GM21423 (cell line): Measurements from ENCODE around the gene CD163L1.

Experiments
- ATAC-seq: cut with Tn5 transposase; IDR thresholded peaks from one replicate; pipeline ENCODE4 v1.9.1; 2021; ENCODE audit warnings: mild to moderate bottlenecking, moderate library complexity; ENCODE audit not compliant: unreplicated experiment

The CD163L1 gene

DNA sequence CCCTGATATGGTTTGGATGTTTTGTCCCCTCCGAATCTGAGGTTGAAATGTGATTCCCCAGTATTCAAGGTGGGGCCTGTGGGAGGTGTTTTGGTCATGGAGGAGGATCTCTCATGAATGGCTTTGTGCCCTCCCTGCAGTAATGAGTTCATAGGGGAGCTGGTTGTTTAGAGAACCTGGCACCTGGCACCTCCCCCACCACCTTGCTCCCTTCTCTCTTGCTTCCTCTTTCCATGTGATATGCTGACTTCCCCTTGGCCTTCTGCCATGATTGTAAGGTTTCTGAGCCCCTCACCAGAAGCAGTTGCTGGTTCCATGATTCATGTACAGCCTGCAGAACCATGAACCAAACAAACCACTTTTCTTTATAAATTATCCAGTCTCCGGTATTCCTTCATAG is 32.6 kb downstream of the CD163L1 start:
- ATAC-seq: no peak

DNA sequence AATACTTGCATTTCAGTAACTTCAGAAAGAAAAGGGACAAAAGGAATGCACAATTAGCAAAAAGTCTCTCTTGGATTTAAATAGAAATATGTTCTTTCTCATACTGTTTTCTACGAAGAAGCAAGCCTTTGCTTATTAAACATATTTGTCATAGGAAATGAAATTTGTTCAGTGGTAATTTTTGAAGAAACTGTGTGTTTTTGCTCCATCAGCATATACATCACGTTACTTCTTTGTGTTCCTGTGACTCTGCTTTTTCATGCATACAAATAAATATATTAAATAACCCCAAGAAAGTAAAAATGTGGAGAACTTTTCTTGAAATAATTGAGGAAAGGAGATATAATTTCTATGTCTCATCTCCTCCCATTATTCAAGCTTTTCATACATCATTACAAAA is 39.7 kb downstream of the CD163L1 start:
- ATAC-seq: no peak

DNA sequence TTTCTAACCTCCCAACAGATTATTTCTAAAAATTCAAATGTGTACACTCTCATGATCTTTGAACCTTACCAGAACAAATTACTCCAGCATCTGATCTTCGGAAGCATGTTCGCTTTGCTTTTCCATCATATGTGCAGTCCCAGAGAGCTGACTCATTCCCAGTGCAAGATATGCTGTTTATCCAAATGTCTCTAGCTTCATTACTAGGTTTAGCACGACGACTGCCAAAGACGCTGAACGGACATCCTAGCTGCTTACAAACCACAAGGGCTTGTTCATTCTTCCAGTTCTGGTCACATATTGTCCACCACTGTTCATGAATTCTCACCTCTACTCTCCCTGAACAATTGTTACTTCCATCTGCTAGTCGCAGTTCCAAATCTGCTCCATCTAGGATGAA is 40.5 kb downstream of the CD163L1 start:
- no peak for ATAC-seq

DNA sequence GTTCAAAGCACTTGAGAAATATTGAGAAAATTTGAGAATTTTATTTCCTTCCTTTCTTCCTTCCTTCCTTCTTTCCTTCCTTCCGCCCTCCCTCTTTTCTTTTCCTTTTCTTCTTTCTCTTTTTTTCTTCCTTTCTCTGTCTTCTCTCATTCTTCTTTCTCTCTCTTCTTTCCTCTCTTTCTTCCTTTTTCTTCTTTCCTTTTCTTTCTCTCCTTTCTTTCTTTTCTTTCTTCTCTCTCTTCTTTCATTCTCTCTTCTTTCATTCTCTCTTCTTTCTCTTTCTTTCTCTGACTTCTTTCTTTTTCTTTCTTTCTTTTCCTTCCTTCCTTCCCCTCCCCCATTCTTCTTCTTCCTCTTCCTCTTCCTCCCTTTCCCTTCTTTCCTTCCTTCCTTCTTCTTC is 44.9 kb downstream of the CD163L1 start:
- ATAC-seq: no peak

DNA sequence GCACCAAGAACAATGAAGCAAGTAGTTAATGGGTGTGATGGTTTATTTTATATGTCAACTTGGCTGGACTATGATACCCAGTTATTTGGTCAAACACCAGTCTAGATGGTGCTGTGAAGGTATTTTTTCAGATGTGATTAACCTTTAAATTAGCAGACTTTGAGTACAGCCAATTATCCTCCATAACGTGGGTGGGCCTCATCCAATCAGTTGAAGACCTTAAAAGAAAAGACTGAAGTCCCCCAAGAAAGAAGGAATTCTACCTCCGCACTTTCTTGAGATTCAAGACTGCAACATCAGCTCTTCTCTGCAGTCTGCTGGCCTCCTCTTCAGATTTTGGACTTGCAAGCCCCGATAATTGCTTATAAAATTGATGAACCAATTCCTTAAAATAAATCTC is 47.5 kb downstream of the CD163L1 start:
- ATAC-seq: no peak

DNA sequence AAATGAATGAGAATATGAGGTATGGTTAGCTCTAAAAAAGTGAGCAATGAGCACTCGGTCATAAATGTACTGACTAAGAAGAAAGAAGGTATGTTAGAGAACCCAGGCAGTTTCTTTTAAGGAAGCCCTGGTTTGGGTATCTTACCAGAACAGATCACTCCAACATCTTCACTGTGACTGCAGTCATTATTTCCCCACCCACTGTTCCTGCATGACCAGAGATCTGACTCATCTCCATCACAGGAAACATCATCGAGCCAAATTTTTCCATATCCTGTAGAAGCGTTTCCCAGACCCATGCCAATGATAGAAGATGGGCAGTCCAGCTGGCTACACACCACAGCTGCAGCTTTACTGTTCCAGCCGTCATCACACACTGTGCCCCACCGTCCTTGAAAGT is 48.0 kb downstream of the CD163L1 start:
- no peak for ATAC-seq

DNA sequence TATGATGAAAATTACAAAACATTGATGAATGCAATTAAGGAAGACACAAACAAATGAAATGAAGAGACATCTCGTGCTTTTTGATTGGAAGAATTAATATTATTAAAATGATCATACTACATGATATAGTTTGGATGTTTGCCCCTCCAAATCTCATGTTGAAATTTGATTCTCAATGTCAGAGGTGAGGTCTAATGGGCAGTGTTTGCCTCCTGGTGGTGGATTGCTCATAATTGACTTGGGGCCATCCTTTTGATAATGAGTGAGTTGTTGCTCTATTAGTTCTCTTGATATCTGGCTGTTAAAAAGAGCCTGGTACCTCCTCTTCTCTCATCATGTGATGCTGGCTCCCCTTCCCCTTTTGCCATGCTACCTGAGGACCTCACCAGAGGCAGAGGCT is 56.7 kb downstream of the CD163L1 start:
- no peak for ATAC-seq

DNA sequence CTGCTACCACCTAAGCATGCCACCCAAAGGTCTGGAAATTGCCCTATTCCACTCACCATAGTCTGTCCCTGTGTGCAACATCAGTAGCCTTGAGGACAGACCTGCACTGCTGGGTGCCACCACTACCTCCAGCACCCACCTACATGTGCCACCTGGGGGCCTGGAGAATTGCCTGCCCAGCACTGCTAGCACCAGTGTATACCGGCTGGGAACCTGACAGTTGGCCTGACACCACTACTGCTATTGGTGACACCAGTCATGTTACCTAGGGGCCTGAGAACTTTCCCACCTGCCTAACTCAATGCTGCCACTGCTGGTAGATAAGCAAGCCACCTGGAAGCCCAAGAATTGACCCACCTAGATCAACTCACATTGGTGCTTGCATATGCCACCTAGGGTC is 60.8 kb downstream of the CD163L1 start:
- no peak for ATAC-seq

DNA sequence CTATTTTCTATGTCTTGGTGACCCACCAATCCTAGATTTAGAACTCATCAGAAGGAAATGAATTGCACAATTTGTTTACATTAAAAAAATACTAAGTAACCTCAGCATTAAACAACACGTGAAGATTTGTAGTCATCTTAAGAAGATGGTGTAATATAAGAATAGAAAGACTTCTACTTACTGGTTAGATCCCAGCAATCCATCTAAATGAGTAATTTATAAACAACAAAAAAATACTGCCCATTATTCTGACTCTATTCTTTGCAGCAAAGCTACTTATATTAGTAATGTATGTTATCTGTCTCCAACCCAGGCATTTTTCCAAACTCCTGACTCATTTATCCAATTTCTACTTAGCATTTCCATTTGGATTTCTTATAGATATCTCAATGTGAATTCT is 67.8 kb downstream of the CD163L1 start:
- no peak for ATAC-seq

DNA sequence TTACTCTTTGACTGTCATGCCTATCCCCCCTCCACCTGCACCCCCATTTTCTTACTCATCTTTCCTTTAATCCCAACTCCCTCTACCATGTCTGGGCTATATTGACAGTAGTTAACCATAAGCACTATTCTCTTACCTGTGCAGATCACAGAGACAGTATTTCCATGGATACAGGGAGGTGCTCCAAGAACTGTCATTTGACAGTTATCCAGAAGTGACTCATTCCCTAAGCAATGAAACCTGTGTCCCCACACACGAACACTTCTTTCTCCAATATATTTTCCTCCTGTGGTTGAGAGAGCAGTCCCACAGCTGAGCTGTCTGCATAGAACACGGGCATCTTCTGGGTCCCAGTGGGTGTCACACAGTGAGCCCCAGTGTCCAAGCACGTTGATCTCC is 68.8 kb downstream of the CD163L1 start:
- no peak for ATAC-seq

DNA sequence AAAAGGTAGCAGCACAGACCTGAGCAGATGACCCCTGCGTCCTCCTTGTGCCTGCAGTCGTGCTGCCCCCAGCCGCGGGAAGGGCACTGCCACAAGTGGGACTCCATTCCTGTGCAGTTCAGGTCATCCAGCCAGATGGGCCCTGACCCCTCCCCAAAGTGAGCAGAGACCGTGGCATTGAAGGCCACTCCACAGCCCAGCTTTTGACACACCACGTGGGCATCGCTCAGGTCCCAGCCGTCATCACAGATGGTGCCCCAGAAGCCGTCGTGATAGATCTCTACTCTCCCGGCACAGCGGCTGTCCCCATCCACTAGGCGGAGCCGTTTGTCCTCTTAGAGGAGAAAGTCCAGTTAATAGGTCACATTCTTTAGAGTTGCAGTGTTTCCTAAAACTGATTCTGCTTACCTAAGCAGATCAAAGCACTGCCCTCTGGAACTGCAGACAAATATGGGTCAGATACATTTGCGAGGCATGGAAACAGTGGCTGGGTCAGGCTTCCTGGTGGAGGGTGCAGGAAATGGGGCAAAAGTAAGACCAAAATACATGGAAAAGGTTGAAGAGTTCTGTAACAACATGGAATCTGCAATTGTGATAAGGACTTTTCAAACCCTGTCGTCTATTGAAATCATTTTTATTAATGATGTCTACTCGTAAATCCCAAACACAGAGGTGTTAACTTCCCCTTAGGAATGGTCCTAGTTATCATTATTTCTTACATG is 69.4 kb downstream of the CD163L1 start:
- ATAC-seq: no peak

DNA sequence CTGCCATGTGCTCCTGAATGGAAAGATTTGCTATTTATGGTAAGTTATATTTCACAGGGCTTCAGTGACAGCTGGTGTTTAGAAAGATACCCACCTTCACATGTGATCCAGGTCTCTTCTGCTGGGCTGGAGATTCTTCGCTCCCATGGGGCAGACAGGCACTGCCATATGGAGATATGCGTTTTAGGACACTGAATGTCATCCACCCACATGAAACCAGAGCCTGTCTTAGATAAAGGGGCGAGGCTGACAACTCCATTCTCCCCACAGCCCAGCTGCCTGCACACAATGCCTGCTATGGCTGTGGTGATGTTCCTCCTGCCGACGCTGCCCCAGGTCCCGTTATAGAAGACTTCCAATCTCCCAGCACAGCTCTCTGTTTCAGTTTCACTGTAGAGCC is 70.7 kb downstream of the CD163L1 start:
- no peak for ATAC-seq

DNA sequence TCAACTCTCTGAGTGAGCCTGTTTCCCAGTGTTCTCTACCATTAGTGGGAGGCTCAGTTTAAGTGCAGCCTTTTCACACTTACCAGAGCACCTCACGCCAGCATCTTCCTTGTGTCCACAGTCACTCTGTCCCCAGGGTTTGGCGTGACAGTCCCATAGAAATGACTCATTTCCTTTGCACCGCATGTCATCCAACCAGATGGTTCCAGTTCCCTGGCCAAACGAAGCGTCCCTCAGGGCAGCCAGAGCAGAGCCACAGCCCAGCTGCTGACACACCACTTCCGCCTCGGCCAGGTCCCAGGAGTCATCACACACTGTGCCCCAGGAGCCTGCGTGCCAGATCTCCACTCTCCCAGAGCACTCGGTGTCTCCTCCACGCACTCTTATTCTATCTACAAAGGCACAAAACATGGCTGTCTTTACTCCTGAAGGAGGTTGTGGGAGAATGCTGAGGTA is 74.7 kb downstream of the CD163L1 start:
- ATAC-seq: no peak

DNA sequence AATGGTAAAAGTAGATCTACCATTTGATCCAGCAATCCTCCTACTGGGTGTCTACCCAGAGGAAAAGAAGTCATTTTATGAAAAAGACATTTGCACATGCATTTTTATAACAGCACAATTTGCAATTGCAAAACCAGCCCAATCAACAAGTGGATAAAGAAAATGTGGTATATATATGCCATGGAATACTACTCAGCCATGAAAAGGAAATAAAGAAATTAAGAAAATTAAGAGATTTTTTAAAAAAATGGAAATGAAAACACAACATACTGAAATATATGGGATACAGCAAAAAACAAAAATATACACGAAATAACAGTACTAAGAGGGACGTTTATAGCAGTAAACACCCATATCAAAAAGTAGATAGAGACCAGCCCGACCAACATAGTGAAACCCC is 81.2 kb downstream of the CD163L1 start:
- ATAC-seq: no peak

DNA sequence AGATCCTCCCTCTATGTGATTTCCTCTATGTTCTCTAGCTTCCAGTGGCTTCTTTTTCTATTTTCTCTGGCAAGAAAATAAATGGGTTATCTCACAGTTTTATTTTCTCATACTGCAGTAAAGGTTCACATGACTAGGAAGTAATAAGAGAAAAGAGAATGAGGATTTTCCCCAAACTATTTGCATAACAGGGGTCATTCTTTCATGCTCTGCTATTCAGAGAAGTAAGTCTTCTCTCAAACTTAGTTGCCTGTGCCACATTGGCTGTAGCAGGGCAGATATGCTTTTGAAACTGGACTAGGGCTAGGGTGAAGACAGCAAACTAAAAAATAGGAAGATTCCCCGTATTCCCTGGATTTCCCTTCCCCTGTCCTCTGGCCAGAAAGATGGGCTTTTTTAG is 82.7 kb downstream of the CD163L1 start:
- ATAC-seq: no peak

DNA sequence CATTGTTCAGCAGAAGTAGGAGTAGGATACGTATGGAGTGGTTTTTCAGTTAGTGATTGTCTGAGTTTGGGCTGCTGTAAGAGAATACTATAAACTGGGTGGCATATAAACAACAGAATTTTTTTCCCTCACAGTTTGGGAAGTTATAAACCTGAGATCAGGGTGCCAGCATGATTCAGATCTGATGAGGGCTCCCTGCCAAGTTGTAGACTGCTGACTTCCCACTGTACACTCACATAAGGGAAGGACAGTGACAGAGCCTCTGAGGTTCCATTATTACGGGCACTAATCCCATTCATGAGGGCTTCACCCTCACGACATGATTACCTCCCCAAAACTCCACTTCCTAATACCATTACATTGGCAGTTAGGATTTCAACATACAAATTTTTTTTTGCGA is 89.4 kb downstream of the CD163L1 start:
- ATAC-seq: no peak

DNA sequence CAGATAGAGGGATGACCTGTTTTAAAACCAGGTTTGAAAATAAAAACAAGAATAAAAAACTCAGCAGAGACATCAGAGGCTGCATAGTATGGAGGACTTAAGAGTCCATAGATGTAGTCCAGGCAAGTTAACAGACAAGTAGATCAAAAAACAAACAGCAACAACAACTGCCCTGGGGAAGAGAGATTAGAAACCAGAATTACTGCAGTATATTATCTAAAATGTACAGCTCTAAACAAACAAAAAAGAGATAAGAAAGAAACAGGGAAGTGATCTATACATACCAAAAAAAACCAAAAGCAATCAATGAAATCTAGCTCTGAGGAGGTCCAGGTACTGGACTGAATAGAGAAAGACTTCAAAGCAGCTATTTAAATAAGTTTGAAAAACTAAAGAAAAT is 91.3 kb downstream of the CD163L1 start:
- ATAC-seq: no peak

DNA sequence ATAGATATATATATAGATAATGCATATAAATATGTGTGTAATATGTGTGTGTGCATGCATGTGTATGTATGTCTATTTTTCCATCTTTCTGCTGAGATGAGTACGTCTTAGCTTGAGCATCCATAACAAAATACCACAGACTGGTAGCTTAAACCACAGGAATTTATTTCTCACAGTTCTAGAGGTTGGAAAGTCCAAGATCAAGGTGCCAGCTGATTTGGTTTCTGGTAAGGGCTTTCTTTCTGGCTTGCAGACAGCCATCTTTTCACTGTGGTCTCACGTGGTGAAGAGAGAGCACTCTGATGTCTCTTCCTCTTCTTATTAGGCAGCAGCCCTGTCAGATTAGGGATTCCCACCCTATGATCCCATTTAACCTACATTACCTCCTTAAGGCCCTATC is 92.8 kb downstream of the CD163L1 start:
- no peak for ATAC-seq

DNA sequence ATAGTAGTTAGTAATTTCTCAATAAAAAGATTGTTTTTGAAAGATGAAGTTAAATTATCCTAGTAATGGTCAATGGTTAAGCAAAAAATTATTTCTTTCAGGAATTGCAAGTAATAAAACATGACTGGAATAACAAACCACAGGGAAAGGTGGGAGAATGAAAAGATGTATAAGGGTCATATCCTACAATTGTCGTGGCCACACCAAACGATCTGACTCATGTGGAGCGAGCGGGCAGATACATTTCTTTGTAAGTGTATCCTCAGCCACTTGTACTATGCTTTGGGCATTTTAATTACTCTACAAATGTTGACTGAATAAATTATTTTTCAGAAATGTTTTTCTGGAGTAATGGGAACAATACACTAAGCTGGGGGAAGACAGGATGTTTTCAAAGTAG is 94.5 kb downstream of the CD163L1 start:
- ATAC-seq: no peak

DNA sequence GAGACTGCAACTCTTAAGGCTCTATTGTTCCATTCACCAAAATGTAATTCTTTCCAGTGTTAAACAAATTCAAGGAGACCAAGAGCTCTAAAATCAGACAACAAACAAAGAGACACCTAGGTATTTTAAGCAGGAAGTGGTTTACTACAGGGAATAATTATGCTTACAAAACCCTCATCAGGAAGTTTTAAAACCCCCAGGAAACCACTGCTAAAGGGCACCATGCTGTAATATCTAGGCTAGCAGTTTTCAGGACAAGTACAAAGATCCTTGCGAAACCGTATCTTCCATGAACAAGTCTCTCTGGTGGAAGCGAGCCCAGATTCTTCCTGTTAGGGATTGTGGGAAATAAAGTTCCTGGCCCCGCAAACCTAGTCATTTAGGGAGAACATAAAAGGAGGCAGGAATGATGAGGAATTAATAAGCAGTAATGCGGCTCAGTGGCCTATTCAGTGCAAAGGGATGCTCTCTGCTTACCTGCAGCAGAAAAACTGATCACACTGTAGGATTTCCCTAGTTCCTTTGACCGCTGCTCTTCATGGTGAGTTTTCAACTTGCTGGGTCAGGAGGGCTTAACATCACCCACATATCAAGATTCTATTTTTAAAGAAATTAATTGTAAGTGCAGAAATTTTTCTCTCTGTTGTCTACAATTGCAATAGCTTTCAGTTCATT is 97.3 kb downstream of the CD163L1 start:
- ATAC-seq: no peak

DNA sequence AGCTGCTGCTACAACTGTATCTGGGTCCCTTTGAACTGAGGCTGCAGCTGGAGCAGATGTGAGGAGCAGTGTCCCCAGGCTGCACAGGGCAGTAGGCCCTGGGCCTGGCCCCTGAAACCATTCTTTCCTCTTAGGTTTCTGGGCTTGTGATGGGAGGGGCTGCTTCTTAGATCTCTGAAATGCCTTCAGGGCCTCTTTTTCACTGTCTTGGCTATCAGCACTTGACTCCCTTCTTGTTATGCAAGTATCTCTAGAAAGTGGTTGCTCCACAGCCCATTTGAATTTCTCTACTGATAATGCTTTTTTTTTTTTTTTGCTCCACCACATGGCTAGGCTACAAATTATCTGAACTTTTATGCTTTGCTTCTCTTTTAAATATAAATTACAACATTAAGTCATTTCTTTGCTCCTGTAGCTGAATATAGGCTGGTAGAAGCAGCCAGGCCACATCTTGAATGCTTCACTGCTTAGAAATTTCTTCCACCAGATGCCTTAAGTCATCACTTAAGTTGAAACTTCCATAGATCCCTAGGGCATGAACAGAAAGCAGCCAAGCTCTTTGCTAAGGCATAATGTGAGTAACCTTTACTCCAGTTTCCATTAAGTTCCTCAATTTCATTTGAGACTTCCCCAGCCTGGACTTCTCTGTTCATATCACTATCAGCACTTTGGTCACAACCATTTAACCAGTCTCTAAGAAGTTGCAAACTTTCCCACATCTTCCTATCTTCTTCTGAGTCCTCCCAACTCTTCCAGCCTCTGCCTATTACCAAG is 98.9 kb downstream of the CD163L1 start:
- no peak for ATAC-seq

DNA sequence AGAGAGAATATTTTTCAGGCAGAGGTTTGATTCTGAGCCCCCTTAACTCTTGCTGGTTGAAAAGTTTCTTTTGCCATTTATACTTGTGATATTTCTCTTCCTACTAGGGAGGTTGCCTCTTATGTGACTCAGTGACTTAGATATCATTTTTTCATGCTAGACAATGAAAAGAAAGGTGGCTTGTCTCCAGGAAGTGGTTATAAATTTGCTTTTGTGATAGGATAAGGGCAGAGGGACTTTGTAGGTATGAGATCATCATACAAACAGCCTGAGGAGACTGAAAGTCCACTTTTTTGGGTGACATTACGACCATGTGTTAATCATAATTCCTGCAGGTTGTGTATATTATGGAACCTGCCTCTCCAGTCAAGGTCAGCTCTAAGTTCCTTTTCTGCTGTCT is 104.3 kb downstream of the CD163L1 start:
- no peak for ATAC-seq
